Upper lobe of left lung (tissue), 6 donors: Measurements from ENCODE around the gene CCDC185. TPM values are rescaled to one million over a fixed set of nuclear protein-coding genes. Genes with fewer than 3 reads are reported as not detected.

Experiments
- ATAC-seq, 2 donors: fragments of 200-7000 bp; cut with Tn5 transposase; one replicate each; pipeline ENCODE4 v1.9.1; 2022; ENCODE audit warnings: mild to moderate bottlenecking in 2 of 2, moderate library complexity in 2 of 2; ENCODE audit not compliant: low FRiP score in 2 of 2
- DNase-seq, 2 donors: peaks; one replicate each; pipeline ENCODE4 v3.0.0-alpha.2; 2019 to 2020
- H3K27ac ChIP-seq, 4 donors: fragments of 200-600 bp; sonication (generic); one replicate each; pipeline ENCODE4 v1.5.1; 2016 to 2019
- H3K27me3 ChIP-seq, 4 donors: fragments of 200-600 bp; sonication (generic); one replicate each; pipeline ENCODE4 v1.5.1; 2017 to 2019
- H3K36me3 ChIP-seq, 4 donors: fragments of 200-600 bp; sonication (generic); one replicate each; pipeline ENCODE4 v1.5.1; 2016 to 2019
- H3K4me1 ChIP-seq, 4 donors: fragments of 200-600 bp; sonication (generic); one replicate each; pipeline ENCODE4 v1.5.1; 2018 to 2019
- H3K4me3 ChIP-seq, 4 donors: fragments of 200-600 bp; sonication (generic); one replicate each; pipeline ENCODE4 v1.5.1; 2017 to 2019; ENCODE audit warnings: mild to moderate bottlenecking in 2 of 4, moderate library complexity in 1 of 4
- H3K9me3 ChIP-seq, 4 donors: fragments of 200-600 bp; sonication (generic); one replicate each; pipeline ENCODE4 v1.5.1; 2018 to 2019
- CTCF ChIP-seq, 6 experiments: fragments of 450-650 bp in 4 of 6; fragments of 200-600 bp in 2 of 6; sonication (generic) in 2 of 6; IDR thresholded peaks; one replicate each; pipeline ENCODE4 v1.5.1; 2016 to 2019; ENCODE audit warnings: antibody characterized with exemption in 6 of 6
- EP300 ChIP-seq, 4 donors: sonication (generic); formaldehyde crosslinking; IDR thresholded peaks; one replicate each; pipeline ENCODE4 v1.5.1; 2017; ENCODE audit warnings: antibody characterized with exemption in 4 of 4, control low read depth in 2 of 4
- POLR2A ChIP-seq, 4 donors: fragments of 450-650 bp; IDR thresholded peaks; one replicate each; pipeline ENCODE4 v1.5.1; 2016 to 2017; ENCODE audit warnings: antibody characterized with exemption in 4 of 4, mild to moderate bottlenecking in 2 of 4
- POLR2AphosphoS5 ChIP-seq, 2 donors: sonication (generic); formaldehyde crosslinking; IDR thresholded peaks; one replicate each; pipeline ENCODE4 v1.5.1; 2017; ENCODE audit warnings: antibody characterized with exemption in 2 of 2
- WGBS, 2 donors: methylation state at CpG; one replicate each; pipeline ENCODE4 v1.1.5; 2017 to 2018; 5-methylcytosine and 5-hydroxymethylcytosine counted together
- small RNA-seq, 4 donors: library from RNA; depleted of rRNA; stranded (forward); fragments of <200 nt; gene quantifications; one replicate each; pipeline ENCODE3, GENCODE V24; 2016
- total RNA-seq, 6 donors: library from RNA; depleted of rRNA in 4 of 6; stranded (reverse); fragments of >200 nt in 4 of 6; gene quantifications; one replicate each; pipeline versions ENCODE4 v1.1.0 to v1.2.1, GENCODE V29; 2016 to 2021
- donor health status: DM: no; HTN: no; CAD: no; lungs with moderate emphysema.
- donor health status: DM: no; HTN: yes; CAD: no; lungs with severe emphysema.

The CCDC185 gene
- total RNA-seq, 6 donors from 2014 or later, result not detected

GRCh38 chr1:223444411-223444810 is 51.2 kb downstream of the CCDC185 start:
- Histone ChIP-seq H3K27ac (no peak overlapping the region), H3K9me3 (peaks cover 0 to 6% (median 3%) of the 10 kb centered on the region in 4 donors), H3K36me3 (no peaks in the 10 kb centered on the region), H3K4me1 (no peaks in the 10 kb centered on the region), H3K27me3 (no peaks in the 10 kb centered on the region), H3K4me3 (no peak overlapping the region)
- ATAC-seq (no peak), DNase-seq (no peak)
- TF ChIP-seq POLR2AphosphoS5 (IDR thresholded peaks at IDR 0.05), result no peak
- no peak for TF ChIP-seq POLR2A (IDR thresholded peaks at IDR 0.05)
- no peak for TF ChIP-seq EP300 (IDR thresholded peaks at IDR 0.05)
- no peak for TF ChIP-seq CTCF (IDR thresholded peaks at IDR 0.05)
- 80 to 87% methylated on average over 7 of the region's 7 CpGs for WGBS, 2 donors

Small RNA genes within 50 kb of the gene (small RNA-seq; reads per million reads assigned to genes)
- 0 reads per million in 4 donors for gene RNU4-57P

Other genes starting within 250 kb of the CCDC185 start
- gene SUSD4, start 29.2 kb upstream of the CCDC185 start, total RNA-seq, result 1 to 10 TPM in 4 of 6 donors, under 1 TPM in 1, not detected in 1; 0.55 to 3.8 (median 2.9) TPM